ENCODE data around the gene SFI1.

SFI1 gene

DNA sequence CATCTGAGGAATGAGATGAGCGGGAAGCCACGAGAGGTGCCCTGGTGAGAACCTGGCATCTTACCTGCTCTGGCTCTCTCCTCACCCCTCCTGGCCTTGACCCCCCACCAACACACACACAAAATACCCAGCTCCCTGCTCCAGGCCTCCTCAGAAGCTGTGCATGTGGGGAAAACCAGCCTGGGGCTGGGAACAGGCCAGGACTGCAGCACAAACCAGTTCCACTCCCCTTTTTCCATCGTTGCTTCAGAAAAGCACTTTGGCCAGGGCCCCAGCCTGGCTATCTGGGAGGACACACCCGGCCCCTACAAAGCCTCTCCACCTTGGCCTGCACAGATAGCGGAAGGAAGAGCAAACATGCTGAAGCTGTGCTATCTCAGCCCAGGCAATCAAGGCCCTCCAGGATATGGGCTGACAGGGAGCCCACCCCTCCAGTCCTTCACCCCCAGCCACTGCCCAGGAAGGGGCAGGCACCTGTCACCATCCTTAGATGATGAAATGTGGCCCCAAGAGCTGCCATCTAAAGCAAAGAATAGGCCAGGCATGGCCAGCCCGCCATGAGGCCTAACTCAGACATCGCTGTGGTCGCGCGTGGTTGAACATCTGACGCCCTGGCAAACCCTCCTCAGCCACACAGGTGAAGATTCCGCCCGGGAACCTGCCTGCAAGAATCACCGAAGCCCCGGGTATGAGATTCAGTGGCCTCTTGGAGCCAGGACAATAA lies 130.3 kb downstream of the SFI1 start:
- Histone ChIP-seq H3K4me1 (ENCODE audit: control insufficient read depth in 1 of 2, insufficient read depth in 1 of 2, low read depth in 1 of 2, low read length in 1 of 2) (peaks cover 31 to 34% of the 10 kb centered on the region in 2 experiments), H3K9me3 (no peaks in the 10 kb centered on the region), H3K4me3 (ENCODE audit: low read depth in 1 of 2, low read length in 1 of 2) (no peak overlapping the region), H3K36me3 (peaks cover 90% of the 10 kb centered on the region), H3K27me3 (no peaks in the 10 kb centered on the region), H3K27ac (peak overlapping the region; percentile 46)
- TF ChIP-seq, protein P1, sequence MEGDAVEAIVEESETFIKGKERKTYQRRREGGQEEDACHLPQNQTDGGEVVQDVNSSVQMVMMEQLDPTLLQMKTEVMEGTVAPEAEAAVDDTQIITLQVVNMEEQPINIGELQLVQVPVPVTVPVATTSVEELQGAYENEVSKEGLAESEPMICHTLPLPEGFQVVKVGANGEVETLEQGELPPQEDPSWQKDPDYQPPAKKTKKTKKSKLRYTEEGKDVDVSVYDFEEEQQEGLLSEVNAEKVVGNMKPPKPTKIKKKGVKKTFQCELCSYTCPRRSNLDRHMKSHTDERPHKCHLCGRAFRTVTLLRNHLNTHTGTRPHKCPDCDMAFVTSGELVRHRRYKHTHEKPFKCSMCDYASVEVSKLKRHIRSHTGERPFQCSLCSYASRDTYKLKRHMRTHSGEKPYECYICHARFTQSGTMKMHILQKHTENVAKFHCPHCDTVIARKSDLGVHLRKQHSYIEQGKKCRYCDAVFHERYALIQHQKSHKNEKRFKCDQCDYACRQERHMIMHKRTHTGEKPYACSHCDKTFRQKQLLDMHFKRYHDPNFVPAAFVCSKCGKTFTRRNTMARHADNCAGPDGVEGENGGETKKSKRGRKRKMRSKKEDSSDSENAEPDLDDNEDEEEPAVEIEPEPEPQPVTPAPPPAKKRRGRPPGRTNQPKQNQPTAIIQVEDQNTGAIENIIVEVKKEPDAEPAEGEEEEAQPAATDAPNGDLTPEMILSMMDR (IDR thresholded peaks at IDR 0.05): no peak

DNA sequence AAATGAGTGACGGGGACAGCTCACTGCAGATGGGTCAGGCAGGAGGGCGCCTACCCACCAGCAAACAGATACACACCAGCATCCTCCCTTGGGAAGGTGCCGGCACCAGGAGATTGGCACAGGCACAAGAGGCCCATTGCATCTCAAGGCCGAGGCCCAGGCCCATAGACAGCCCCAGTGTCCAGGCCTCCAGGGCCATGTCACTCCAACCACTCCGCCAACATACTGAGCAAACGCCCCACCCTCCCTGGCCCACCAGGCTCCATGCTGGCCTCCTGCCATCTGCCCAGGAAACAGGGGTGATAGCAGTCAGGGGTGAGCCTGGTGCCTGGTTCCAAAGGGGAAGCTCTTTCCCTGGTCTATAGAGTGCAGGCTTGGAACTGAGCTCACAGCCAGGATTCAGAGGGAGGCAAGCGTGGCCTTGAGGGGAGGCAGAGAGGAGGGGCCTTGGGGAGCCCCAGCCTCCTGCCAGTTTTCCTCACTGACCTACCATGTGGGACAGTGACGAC lies 130.9 kb downstream of the SFI1 start:
- Histone ChIP-seq H3K36me3 (peaks cover 90% of the 10 kb centered on the region), H3K27me3 (no peaks in the 10 kb centered on the region), H3K27ac (peak overlapping the region; percentile 46), H3K4me3 (ENCODE audit: low read depth in 1 of 2, low read length in 1 of 2) (no peak overlapping the region), H3K4me1 (ENCODE audit: control insufficient read depth in 1 of 2, insufficient read depth in 1 of 2, low read depth in 1 of 2, low read length in 1 of 2) (peaks cover 38 to 41% of the 10 kb centered on the region in 2 experiments), H3K9me3 (no peaks in the 10 kb centered on the region)
- TF ChIP-seq, protein P1 (IDR thresholded peaks at IDR 0.05): no peak

DNA sequence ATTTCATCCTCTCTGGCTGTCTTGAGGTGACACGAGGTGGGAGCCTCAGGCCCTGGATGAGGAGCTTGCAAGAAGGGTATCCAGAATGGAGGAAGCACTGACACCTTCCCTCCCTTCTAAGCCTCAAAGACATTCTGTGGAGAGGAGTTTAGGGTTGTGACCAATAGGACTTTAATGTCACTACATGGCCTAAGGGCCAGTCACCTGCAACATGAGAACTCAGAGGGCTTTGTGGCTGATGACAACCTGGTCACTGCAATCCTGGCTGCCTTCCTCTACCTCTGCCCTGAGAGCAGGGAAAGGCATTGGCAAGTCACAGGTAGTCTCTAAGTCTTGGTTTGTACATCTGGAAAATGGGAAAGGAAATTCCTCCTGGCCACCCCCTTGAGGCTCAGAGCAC lies 132.0 kb downstream of the SFI1 start:
- Histone ChIP-seq H3K27ac (peak overlapping the region; percentile 46), H3K4me1 (ENCODE audit: control insufficient read depth in 1 of 2, insufficient read depth in 1 of 2, low read depth in 1 of 2, low read length in 1 of 2) (peaks cover 46 to 52% of the 10 kb centered on the region in 2 experiments), H3K36me3 (peaks cover 90% of the 10 kb centered on the region), H3K4me3 (ENCODE audit: low read depth in 1 of 2, low read length in 1 of 2) (no peak overlapping the region), H3K9me3 (no peaks in the 10 kb centered on the region), H3K27me3 (no peaks in the 10 kb centered on the region)
- TF ChIP-seq, protein P1 (IDR thresholded peaks at IDR 0.05): no peak

DNA sequence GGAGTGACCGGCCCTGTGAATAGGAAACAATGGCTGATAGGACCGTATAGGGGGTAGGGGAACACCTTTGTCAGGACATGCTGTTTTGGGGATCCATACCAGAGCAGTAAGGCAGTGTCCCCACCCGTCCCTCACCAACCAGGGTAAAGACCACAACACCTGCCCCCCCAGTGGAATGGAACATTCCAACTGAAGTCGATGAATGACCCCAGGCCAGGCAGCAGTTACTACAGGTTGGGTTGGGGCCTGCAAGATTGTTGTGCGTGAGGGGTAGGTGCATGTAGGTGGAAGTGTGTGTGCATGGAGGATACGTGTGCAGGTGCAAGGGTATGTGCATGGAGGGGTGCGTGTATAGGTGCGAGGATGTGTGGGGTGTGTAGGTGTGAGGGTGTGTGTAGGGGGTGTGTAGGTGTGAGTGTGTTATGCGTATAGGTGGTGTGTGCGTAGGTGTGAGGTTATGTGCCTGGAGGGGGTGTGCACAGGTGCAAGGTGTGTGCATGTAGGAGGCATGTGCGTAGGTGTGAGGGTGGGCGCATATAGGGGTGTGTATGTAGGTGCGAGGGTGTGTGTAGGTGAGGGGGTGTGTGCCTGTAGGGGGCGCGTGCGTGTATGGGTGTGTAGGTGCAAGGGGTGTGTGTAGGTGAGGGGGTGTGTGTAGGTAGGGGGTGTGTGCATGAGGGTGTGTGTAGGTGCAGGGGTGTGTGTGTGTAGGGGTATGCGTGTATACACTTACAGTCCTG lies 132.8 kb downstream of the SFI1 start:
- Histone ChIP-seq H3K36me3 (peaks cover 86% of the 10 kb centered on the region), H3K4me1 (ENCODE audit: control insufficient read depth in 1 of 2, insufficient read depth in 1 of 2, low read depth in 1 of 2, low read length in 1 of 2) (peaks cover 54 to 60% of the 10 kb centered on the region in 2 experiments), H3K9me3 (no peaks in the 10 kb centered on the region), H3K27me3 (no peaks in the 10 kb centered on the region), H3K4me3 (ENCODE audit: low read depth in 1 of 2, low read length in 1 of 2) (peak overlapping the region in 1 of 2 experiments; percentile 73), H3K27ac (peak overlapping the region; percentile 92)
- TF ChIP-seq, protein P1 (IDR thresholded peaks at IDR 0.05): no peak

DNA sequence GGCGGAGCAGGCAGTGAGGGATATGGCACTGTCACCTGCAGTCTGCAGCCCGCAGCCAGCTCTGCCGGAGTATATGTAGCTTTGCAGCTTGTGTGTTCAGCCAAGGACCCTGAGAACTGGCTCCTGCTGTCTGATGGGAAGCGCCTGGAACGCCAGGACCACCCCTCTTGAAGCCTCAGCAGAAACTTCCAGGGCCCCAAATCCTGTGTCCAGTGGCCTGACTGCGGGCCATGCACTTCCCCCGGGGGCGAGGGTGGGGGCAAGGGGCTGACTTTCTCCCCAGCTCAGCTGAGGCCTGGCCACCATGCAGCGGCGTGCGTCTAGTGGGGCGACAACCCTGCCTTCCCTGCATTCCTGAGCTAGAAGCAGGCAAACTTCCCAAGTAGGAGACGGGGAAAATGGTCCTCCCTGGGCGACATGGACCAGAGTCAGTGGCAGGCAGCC lies 133.4 kb downstream of the SFI1 start:
- Histone ChIP-seq H3K9me3 (no peaks in the 10 kb centered on the region), H3K27me3 (no peaks in the 10 kb centered on the region), H3K4me3 (ENCODE audit: low read depth in 1 of 2, low read length in 1 of 2) (peak overlapping the region; percentile 55 to 73), H3K36me3 (peaks cover 83% of the 10 kb centered on the region), H3K4me1 (ENCODE audit: control insufficient read depth in 1 of 2, insufficient read depth in 1 of 2, low read depth in 1 of 2, low read length in 1 of 2) (peaks cover 60 to 66% of the 10 kb centered on the region in 2 experiments), H3K27ac (peak overlapping the region; percentile 92)
- TF ChIP-seq, protein P1 (IDR thresholded peaks at IDR 0.05): no peak
